NCI-H69 (cell line): ENCODE data around the gene AHCY.
"Not testable (repeated sequence)": the region's sequence is repeated elsewhere in the genome, so short reads cannot be mapped to it uniquely, and the experiment has no call there.

Source experiments
- DNase-seq: peaks from one replicate; lab custom pipeline; 2025; lab: John Stamatoyannopoulos, UW

Gene AHCY

DNA sequence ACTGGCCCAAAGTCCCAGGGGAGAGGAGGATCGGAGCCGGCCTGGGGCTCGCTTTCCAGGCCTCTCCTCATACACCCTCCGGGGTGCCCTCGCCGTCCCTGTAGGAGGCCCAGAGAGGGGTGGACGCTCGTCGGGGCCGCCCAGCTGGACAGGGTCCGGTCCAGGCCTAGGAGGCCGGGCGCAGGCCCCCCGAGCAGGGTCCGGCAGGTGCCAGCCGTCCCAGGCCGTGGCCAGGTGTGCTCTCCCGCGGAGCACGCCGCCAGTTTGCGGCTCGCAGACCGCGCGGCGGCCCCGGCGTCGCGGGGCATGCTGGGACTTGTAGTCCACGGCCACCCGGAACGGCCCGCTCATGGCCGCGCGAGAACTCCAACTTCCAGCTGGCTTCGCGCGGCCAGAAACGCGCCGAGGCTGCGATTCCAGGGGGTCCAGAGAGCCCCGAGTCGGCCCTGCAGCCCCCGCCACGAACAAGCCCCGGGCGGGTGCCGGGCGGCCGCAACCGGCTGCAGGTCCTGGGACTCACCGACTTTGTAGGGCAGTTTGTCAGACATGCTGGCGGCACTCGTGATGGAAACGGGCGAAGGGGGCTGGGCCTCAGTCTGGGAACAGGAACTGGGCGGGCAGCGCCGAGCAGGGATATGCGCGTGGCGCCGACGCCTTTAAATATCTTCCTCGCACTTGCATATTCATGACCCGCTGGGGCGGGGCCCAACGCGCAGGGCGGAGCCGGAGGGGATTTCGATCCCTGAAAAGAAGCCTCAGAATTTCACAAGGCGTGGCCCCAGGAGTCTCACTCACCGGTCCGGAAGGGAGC is at the start of gene AHCY:
TSS of gene AHCY (minus strand) at position 633 of the 811 bp plus-strand sequence. CDS start at position 548, 85 bp downstream.
- DNase-seq = peak; percentile 99

- no peak for DNase-seq
Observed at GRCh38 chr20:34350095-34350494, 46.9 kb upstream of the AHCY start.

DNA sequence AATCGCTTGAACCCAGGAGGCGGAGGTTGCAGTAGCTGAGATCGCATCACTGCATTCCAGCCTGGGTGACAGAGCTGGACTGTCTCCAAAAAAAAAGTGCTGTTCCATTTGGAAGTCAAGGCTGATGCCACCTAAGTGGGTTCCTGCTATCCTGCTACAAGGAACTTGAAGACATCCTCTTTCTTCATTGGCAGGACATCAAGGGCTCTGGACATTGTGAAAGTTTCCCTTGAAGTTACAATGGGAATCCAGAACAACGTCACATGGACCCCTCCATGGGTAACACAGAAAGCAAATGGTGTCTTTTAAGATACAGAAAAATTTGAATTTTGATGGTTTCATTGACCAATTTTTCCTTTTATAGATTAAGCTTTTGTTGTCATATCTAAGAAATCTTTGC is 44.4 kb upstream of the AHCY start:
- no peak for DNase-seq

DNA sequence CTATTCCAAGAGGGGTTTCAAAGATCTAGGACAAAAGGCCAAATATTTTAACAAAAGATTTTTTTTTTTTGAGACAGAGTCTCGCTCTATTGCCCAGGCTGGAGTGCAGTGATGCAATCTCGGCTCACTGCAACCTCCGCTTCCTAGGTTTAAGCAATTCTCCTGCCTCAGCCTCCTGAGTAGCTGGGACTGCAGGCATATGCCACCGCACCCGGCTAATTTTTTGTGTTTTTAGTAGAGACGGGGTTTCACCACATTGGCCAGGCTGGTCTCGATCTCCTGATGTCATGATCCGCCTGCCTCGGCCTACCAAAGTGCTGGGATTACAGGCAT is 43.3 kb upstream of the AHCY start:
- DNase-seq = not testable (repeated sequence)

DNA sequence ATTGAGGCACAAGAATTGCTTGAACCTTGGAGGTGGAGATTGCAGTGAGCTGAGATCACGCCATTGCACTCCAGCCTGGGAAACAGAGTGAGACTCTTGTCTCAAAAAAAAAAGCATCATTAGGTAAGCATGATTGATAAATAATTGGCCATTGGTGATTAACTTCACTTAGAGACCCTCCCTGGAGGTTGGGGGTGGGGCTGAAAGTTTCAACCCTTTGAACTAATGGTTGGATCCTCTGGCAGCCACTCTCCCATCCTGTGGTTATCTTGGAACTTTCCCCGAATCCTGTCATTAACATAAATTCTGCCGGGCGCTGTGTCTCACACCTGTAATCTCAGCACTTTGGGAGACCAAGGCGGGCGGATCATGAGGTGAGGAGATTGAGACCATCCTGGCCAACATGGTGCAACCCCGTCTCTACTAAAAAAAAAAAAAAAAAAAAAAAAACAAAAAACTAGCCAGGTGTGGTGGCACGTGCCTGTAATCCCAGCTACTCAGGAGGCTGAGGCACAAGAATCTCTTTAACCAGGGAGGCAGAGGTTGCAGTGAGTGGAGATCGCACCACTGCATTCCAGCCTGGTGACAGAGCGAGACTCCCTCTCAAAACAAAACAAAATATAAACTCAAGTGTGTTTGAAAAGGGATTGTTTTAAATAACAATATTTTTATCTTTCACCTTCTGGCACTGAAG is 42.8 kb upstream of the AHCY start:
- not testable (repeated sequence) for DNase-seq

- DNase-seq = peak; percentile 71
Observed at GRCh38 chr20:34345402-34345736, 42.2 kb upstream of the AHCY start.

DNA sequence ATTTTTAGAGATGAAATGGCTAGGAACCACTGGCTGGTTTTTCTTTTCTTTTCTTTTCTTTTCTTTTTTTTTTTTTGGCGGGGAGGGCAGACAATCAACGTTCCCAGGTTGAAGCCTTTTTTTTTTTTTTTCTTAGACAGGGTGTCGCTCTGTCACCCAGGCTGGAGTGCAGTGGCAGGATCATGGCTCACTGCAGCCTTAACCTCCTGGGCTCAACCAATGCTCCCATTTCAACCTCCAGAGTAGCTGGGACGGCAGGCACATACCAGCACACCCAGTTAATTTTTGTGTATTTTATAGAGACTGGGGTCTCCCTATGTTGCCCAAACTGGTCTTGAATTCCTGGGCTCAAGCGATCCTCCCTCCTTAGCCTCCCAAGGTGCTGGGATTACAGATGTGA is 41.1 kb upstream of the AHCY start:
- DNase-seq = no peak

DNA sequence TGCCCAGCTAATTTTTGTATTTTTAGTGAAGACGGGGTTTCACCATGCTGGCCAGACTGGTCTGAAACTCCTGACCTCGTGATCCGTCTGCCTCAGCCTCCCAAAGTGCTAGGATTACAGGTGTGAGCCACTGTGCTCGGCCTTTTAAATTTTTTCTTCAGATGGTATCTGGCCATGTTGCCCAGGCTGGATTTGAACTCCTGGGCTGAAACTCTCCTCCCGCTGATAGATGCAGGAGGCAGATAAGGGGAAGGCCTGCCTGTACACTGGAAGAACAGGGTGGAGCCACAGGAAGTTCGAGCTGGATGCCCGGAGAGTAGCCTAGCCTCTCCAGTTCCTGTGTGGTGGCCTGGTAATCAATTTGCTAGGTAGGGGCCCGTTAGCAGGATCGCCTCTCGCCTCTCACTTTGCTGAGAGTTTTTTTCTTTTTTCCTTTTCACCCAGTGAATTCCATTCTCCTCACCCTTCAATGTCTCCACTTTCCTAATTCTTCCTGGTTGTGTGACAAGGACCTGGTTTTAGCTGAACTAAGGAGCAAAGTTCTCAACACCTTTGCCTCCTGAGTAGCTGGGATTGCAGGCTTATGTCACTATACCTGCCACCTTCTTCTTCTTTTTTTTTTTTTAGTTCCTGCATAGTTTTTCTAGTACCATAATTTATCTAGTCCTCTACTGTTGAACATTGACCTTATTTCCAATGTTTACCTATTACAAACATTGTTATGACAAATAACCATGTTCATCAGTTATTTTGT is 40.5 kb upstream of the AHCY start:
- DNase-seq = no peak

DNA sequence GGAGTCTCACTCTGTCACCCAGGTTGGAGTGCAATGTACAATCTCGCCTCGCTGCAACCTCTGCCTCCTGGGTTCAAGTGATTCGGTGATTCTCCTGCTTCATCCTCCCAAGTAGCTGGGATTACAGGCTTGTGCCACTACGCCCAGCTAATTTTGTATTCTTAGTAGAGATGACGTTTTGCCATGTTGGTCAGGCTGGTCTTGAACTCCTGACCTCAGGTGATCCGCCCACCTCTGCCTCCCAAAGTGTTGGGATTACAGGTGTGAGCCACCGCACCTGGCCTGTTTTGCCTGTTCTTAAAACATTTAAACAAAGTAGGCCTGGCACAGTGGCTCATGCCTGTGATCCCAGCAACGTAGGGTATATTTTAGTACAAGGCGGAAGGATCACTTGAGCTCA is 38.0 kb upstream of the AHCY start:
- DNase-seq = not testable (repeated sequence)

DNA sequence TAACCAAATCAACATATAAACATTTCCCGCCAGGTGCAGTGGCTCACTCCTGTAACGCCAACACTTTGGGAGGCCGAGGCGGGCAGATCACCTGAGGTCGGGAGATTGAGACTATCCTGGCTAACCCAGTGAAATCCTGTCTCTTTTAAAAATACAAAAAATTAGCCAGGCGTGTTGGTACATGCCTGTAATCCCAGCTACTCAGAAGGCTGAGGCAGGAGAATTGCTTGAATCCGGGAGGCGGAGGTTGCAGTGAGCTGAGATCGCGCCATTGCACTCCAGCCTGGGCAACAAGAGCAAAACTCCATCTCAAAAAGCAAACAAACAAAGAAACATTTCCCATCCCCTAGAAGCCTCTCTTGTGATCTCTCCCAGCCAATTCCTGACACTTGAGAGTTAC is 37.6 kb upstream of the AHCY start:
- DNase-seq = peak; percentile 48

- DNase-seq = no peak
Observed at GRCh38 chr20:34337982-34338726, 35.0 kb upstream of the AHCY start.

DNA sequence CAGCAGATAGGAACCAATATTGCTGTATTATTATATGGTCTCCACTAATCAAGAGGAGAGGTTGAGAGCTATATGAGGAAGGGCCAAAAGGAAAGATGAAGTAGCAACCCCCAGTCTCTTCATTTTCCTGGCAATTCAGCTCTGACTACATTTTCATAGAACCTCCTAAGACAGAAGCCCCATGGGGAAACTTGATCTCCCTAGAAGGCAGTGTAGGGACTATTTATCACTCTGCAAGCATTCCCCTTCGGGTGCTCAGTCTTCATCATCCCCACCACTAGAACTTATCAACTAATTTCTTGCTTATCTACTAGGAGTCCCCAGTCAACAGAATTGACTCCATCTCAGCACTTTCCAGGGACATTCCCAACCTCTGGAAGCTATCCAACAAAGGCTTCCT is 34.4 kb upstream of the AHCY start:
- peak; percentile 44 for DNase-seq

GRCh38 chr20:34334654-34335407 is 31.7 kb upstream of the AHCY start:
- peak; percentile 65 for DNase-seq

- DNase-seq = no peak
Observed at GRCh38 chr20:34333786-34334185, 30.6 kb upstream of the AHCY start.

DNA sequence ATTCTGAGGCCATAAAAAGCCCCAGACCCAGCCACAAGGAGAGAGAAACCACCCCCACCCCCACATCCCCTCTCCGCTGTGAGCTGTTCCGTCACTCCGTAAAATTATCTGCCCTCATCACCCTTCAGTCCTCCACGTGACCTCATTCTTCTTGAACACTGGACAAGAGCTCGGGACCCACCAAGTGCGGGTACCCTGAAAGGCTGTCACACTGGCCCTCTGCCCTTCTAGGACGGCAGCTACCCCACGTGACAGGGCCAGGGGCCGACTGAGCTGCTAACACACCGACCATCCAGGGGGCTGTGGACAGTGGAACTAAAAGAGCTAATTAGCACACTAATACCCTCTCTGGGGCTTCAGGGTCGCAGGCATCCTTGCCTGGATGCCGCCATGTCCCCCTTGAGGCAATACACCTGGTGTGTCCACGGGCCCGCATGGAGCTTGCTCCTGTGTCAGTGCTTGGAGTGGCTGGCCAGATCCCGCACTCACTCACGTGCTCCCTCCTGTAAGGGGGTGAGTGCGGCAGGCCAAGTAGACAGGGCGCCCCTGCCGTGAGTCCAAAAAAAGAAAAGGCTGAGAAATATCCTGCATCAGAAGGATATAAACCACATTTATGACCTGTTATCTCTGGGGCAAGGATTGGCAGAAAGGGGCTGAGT is 29.2 kb upstream of the AHCY start:
- no peak for DNase-seq

DNA sequence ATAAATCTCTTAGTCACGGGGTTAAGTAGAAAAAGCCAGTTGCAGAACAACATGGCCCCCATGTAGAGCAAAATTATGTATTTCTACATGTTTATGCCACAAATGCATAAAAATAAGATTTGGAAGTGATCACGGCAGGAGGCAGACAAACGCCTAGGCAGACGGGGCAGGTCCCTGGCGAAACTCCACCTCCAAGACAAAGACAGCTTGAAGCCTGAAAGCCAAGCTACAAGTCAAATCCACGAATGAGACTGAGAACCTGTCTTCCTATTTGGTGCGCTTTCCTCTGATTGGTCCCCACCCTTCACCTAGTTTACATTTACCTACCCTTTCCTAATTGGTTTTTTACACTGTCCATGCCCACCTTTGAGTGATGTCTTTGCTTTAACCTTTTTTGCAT is 28.7 kb upstream of the AHCY start:
- no peak for DNase-seq

DNA sequence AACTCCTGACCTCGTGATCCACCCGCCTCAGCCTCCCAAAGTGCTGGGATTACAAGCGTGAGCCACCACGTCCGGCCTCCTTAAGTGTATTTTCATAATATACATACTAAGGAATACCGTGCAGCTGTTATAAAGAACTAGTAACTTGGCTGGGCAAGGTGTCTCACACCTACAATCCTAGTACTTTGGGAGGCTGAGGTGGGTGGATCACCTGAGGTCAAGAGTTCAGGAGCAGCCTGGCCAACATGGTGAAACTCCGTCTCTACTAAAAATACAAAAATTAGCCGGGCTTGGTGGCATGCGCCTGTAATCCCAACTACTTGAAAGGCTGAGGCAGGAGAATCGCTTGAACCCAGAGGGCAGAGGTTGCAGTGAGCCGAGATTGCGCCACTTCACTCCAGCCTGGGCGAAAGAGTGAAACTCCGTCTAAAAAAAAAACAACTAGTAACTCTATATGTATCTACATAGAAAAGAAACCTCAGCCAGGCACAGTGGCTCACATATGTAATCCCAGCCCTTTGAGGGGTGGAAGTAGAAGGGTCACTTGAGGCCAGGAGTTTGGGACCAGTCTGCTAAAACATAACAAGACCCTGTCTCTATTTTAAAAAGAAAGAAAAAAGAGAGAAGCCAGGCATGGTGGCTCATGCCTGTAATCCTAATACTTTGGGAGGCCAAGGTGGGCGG is 27.8 kb upstream of the AHCY start:
- DNase-seq = not testable (repeated sequence)

- DNase-seq = no peak
Observed at GRCh38 chr20:34328928-34329677, 25.9 kb upstream of the AHCY start.

- DNase-seq = not testable (repeated sequence)
Observed at GRCh38 chr20:34328207-34328606, 25.1 kb upstream of the AHCY start.

DNA sequence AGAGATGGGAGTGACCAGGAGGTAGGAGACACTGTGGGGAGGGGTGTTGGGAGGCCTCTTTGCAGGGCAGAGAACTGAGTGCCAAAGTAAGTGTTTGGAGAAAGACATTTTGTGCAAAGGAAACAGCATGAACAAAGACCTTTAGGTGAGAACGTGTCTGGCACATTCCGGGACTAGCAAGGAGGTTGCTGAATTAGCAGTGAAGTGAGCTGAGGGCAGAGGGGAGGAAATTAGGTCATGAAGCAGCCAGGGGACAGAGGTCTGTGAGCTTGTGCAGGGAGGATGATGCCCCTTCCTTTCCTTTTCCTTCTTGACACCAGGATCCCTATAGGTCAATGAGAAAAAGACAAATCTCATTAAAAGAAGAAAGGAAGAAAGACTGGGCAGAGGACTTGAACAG is 21.4 kb upstream of the AHCY start:
- no peak for DNase-seq
